H9 (cell line): ENCODE measurements around the gene GTF3C5. TPM values are rescaled to one million over a fixed set of nuclear protein-coding genes. Genes with fewer than 3 reads are reported as not detected.
"Not testable (repeated sequence)": the region's sequence is repeated elsewhere in the genome, so short reads cannot be mapped to it uniquely, and the experiment has no call there.

ENCODE experiments used
- DNase-seq: peaks from one replicate; pipeline ENCODE4 v3.0.0-alpha.2; 2017
- H2AFZ ChIP-seq: one replicate; pipeline ENCODE4 v1.6.1; 2013; ENCODE audit warnings: mild to moderate bottlenecking, low read length, control low read depth, moderate library complexity
- H2AK5ac ChIP-seq: 2 replicates; pipeline ENCODE4 v1.6.1; 2013; ENCODE audit warnings: low read length, control low read depth, mixed read lengths; ENCODE audit not compliant: insufficient read length
- H2BK120ac ChIP-seq: one replicate; pipeline ENCODE4 v1.6.1; 2013; ENCODE audit warnings: low read depth, mild to moderate bottlenecking, low read length, control low read depth, inconsistent platforms; ENCODE audit not compliant: poor library complexity, severe bottlenecking
- H2BK12ac ChIP-seq: 2 replicates; pipeline ENCODE4 v1.6.1; 2013; ENCODE audit warnings: low read length, control low read depth, mixed read lengths, low read depth; ENCODE audit not compliant: insufficient read length
- H2BK15ac ChIP-seq: 2 replicates; pipeline ENCODE4 v1.6.1; 2013; ENCODE audit warnings: low read depth, low read length, control low read depth
- H2BK20ac ChIP-seq: one replicate; pipeline ENCODE4 v1.6.1; 2013; ENCODE audit warnings: low read depth, mild to moderate bottlenecking, low read length, control low read depth, inconsistent platforms; ENCODE audit not compliant: poor library complexity, severe bottlenecking
- H2BK5ac ChIP-seq: 2 replicates; pipeline ENCODE4 v1.6.1; 2013; ENCODE audit warnings: low read length, control low read depth, mixed read lengths; ENCODE audit not compliant: insufficient read length
- H3K14ac ChIP-seq: 2 replicates; pipeline ENCODE4 v1.6.1; 2013; ENCODE audit warnings: low read length, control low read depth; ENCODE audit not compliant: insufficient read depth
- H3K18ac ChIP-seq: 2 replicates; pipeline ENCODE4 v1.6.1; 2013; ENCODE audit warnings: low read depth, mild to moderate bottlenecking, mixed read lengths, low read length, control low read depth; ENCODE audit not compliant: insufficient read length
- H3K23ac ChIP-seq: 2 replicates; pipeline ENCODE4 v1.6.1; 2013; ENCODE audit warnings: low read length, control low read depth, mixed read lengths, low read depth; ENCODE audit not compliant: insufficient read length
- H3K23me2 ChIP-seq: 2 replicates; pipeline ENCODE4 v1.6.1; 2013; ENCODE audit warnings: low read depth, mild to moderate bottlenecking, mixed read lengths, low read length, control low read depth; ENCODE audit not compliant: insufficient read length, poor library complexity, severe bottlenecking
- H3K27ac ChIP-seq: 2 replicates; pipeline ENCODE4 v1.5.1; 2013; ENCODE audit warnings: low read length, control low read depth, mixed read lengths, low read depth; ENCODE audit not compliant: insufficient read length
- H3K27me3 ChIP-seq: 2 replicates; pipeline ENCODE4 v1.6.1; 2013; ENCODE audit warnings: low read length, control low read depth, inconsistent platforms; ENCODE audit not compliant: insufficient read depth
- H3K4ac ChIP-seq: 2 replicates; pipeline ENCODE4 v1.6.1; 2013; ENCODE audit warnings: low read depth, mild to moderate bottlenecking, control low read depth, inconsistent platforms, low read length, moderate library complexity
- H3K4me1 ChIP-seq: 2 replicates; pipeline ENCODE4 v1.6.1; 2013; ENCODE audit warnings: low read length, control low read depth, inconsistent platforms; ENCODE audit not compliant: insufficient read depth
- H3K4me2 ChIP-seq: 2 replicates; pipeline ENCODE4 v1.6.1; 2013; ENCODE audit warnings: low read length, control low read depth, mixed read lengths; ENCODE audit not compliant: insufficient read length, insufficient read depth
- H3K56ac ChIP-seq: 2 replicates; pipeline ENCODE4 v1.6.1; 2013; ENCODE audit warnings: low read depth, mild to moderate bottlenecking, mixed read lengths, low read length, control low read depth; ENCODE audit not compliant: insufficient read length
- H3K79me1 ChIP-seq: 2 replicates; pipeline ENCODE4 v1.6.1; 2013; ENCODE audit warnings: low read depth, mild to moderate bottlenecking, moderate library complexity, low read length, control low read depth, inconsistent platforms; ENCODE audit not compliant: insufficient read depth, poor library complexity, severe bottlenecking
- H3K79me2 ChIP-seq: 2 replicates; pipeline ENCODE4 v1.6.1; 2013; ENCODE audit warnings: low read length, control low read depth, inconsistent platforms; ENCODE audit not compliant: insufficient read depth
- H3K9ac ChIP-seq: 2 replicates; pipeline ENCODE4 v1.6.1; 2013; ENCODE audit warnings: low read length, control low read depth, mixed read lengths; ENCODE audit not compliant: insufficient read length; ENCODE audit errors: extremely low read depth
- H3K9me3 ChIP-seq: one replicate; pipeline ENCODE4 v1.6.1; 2013; ENCODE audit warnings: low read depth, low read length, inconsistent platforms; ENCODE audit not compliant: control insufficient read depth
- H3T11ph ChIP-seq: one replicate; pipeline ENCODE4 v1.6.1; 2013; ENCODE audit warnings: mild to moderate bottlenecking, low read length, control low read depth, inconsistent platforms
- H4K20me1 ChIP-seq: one replicate; pipeline ENCODE4 v1.6.1; 2013; ENCODE audit not compliant: control insufficient read depth, insufficient read length, insufficient read depth
- H4K5ac ChIP-seq: 2 replicates; pipeline ENCODE4 v1.6.1; 2013; ENCODE audit warnings: low read depth, mild to moderate bottlenecking, mixed read lengths, low read length, control low read depth; ENCODE audit not compliant: insufficient read length
- H4K8ac ChIP-seq: replicated peaks from 2 replicates; pipeline ENCODE4 v1.6.1; 2013; ENCODE audit warnings: low read length, control low read depth, mixed read lengths, low read depth; ENCODE audit not compliant: insufficient read length
- H4K91ac ChIP-seq: 2 replicates; pipeline ENCODE4 v1.6.1; 2013; ENCODE audit warnings: low read depth, mild to moderate bottlenecking, moderate library complexity, mixed read lengths, low read length, control low read depth; ENCODE audit not compliant: insufficient read length
- H3K27ac Mint-ChIP-seq, 3 experiments: 2 replicates in 2 of 3; 3 replicates in 1 of 3; pipeline ENCODE4 v1.8.0; 2020 to 2021; ENCODE audit warnings: mixed read lengths in 3 of 3, mild to moderate bottlenecking in 1 of 3, moderate library complexity in 1 of 3
- H3K27me3 Mint-ChIP-seq: 2 replicates; pipeline ENCODE4 v1.8.0; 2021; ENCODE audit warnings: low read depth, mild to moderate bottlenecking, moderate library complexity, mixed read lengths
- H3K36me3 Mint-ChIP-seq, 3 experiments: 2 replicates in 2 of 3; 3 replicates in 1 of 3; pipeline ENCODE4 v1.8.0; 2020 to 2021; ENCODE audit warnings: low read depth in 3 of 3, mixed read lengths in 3 of 3; ENCODE audit not compliant: insufficient read depth in 1 of 3
- H3K4me1 Mint-ChIP-seq, 2 experiments: 2 replicates each; pipeline ENCODE4 v1.8.0; 2020; ENCODE audit warnings: mixed read lengths in 2 of 2
- H3K4me3 Mint-ChIP-seq, 2 experiments: 2 replicates in 1 of 2; 3 replicates in 1 of 2; pipeline ENCODE4 v1.8.0; 2020 to 2021; ENCODE audit warnings: mild to moderate bottlenecking in 2 of 2, mixed read lengths in 2 of 2, moderate library complexity in 1 of 2
- H3K9me3 Mint-ChIP-seq, 2 experiments: 2 replicates in 1 of 2; 3 replicates in 1 of 2; pipeline ENCODE4 v1.8.0; 2020; ENCODE audit warnings: mild to moderate bottlenecking in 2 of 2, mixed read lengths in 2 of 2, moderate library complexity in 1 of 2
- CTCF ChIP-seq: fragments of 200-600 bp; sonication (generic); conservative IDR thresholded peaks from 3 replicates; pipeline ENCODE4 v1.8.0; 2021; ENCODE audit warnings: antibody characterized with exemption, mild to moderate bottlenecking
- WGBS: extraction: QIAGEN DNeasy Blood & Tissue Kit; methylation state at CpG from one replicate; pipeline ENCODE4 v1.1.7; 2013; ENCODE audit warnings: missing lambda C conversion rate, low lambda C conversion rate, mixed read lengths; ENCODE audit not compliant: insufficient read length; ENCODE audit errors: extremely low coverage; 5-methylcytosine and 5-hydroxymethylcytosine counted together
- total RNA-seq: library from RNA; stranded (reverse); gene quantifications from 2 replicates; pipeline ENCODE4 v1.2.1, GENCODE V29; 2021

The GTF3C5 gene
- total RNA-seq, 1 experiment from 2014 or later: 88.9 TPM

- peak overlapping the region; percentile 49 to 86 (median 81); a peak in 4 of 7 replicates for H3K27ac Mint-ChIP-seq
- H3K4me2 ChIP-seq: no peak overlapping the region
These were observed 29.6 kb downstream of the GTF3C5 start for GRCh38 chr9:133060417-133060841.

GRCh38 chr9:133061019-133061763 is 30.4 kb downstream of the GTF3C5 start:
- Mint-ChIP-seq H3K4me3 (peak overlapping the region in 1 of 2 experiments; percentile 26; a peak in 2 of 5 replicates), H3K27ac (peak overlapping the region in 2 of 3 experiments; percentile 83 to 95; a peak in 3 of 7 replicates), H3K36me3 (peaks cover 14 to 23% (median 17%) of the 10 kb centered on the region in 3 experiments; a peak in 6 of 7 replicates), H3K4me1 (peaks cover 28 to 29% of the 10 kb centered on the region in 2 experiments)
- H3K4me1 ChIP-seq, H3K27me3 ChIP-seq, DNase-seq, H3K4me2 ChIP-seq, H2BK15ac ChIP-seq, H3K56ac ChIP-seq, H2BK5ac ChIP-seq, H3K79me2 ChIP-seq, H3K9me3 Mint-ChIP-seq, H2AFZ ChIP-seq, H2BK20ac ChIP-seq, H3K18ac ChIP-seq, H3K79me1 ChIP-seq, H2BK12ac ChIP-seq, H4K5ac ChIP-seq, H3K9me3 ChIP-seq, H3K23me2 ChIP-seq, H3K14ac ChIP-seq, H3T11ph ChIP-seq, H2BK120ac ChIP-seq, H2AK5ac ChIP-seq, H3K4ac ChIP-seq, H3K27me3 Mint-ChIP-seq, H4K20me1 ChIP-seq, H4K91ac ChIP-seq, H4K8ac ChIP-seq, H3K9ac ChIP-seq, H3K23ac ChIP-seq, H3K27ac ChIP-seq: not testable (repeated sequence)
- no CpG with 5 or more reads among the region's 14 CpGs for WGBS

More at GRCh38 chr9:133060417-133060841, 29.6 kb downstream of the GTF3C5 start:
- Histone ChIP-seq H2BK5ac (no peak overlapping the region), H4K8ac (no peak overlapping the region), H2BK15ac (no peak overlapping the region), H3K9me3 (no peaks in the 10 kb centered on the region), H3K4me1 (peaks cover 2% of the 10 kb centered on the region; the same call in 1 of the 2 replicates), H4K20me1 (peaks cover 3% of the 10 kb centered on the region), H4K5ac (no peak overlapping the region), H3K23me2 (no peaks in the 10 kb centered on the region), H2AK5ac (no peak overlapping the region), H3K18ac (no peak overlapping the region), H4K91ac (no peak overlapping the region), H3K79me1 (no peaks in the 10 kb centered on the region), H3K56ac (no peak overlapping the region), H3K14ac (no peak overlapping the region), H3K27ac (no peak overlapping the region), H2BK120ac (no peak overlapping the region), H2BK20ac (no peak overlapping the region), H3K27me3 (no peaks in the 10 kb centered on the region), H3T11ph (no peak overlapping the region), H3K23ac (no peak overlapping the region), H2BK12ac (no peak overlapping the region), H2AFZ (no peak overlapping the region), H3K9ac (no peak overlapping the region), H3K79me2 (no peaks in the 10 kb centered on the region), H3K4ac (no peak overlapping the region)
- no peaks in the 10 kb centered on the region; a peak in 1 of 5 replicates for H3K9me3 Mint-ChIP-seq
- no peak for TF ChIP-seq CTCF
- H3K36me3 Mint-ChIP-seq: peaks cover 17 to 29% (median 25%) of the 10 kb centered on the region in 3 experiments; a peak in 6 of 7 replicates
- no CpG with 5 or more reads among the region's 6 CpGs for WGBS
- H3K4me3 Mint-ChIP-seq: peak overlapping the region in 1 of 2 experiments; percentile 65; a peak in 3 of 5 replicates
- peaks cover 28 to 29% of the 10 kb centered on the region in 2 experiments for H3K4me1 Mint-ChIP-seq
- peak; percentile 66 for DNase-seq
- no peaks in the 10 kb centered on the region for H3K27me3 Mint-ChIP-seq
